ENCODE results near the gene OLIG1.

The OLIG1 gene

GRCh38 chr21:33063907-33064622 lies 5.9 kb upstream of the OLIG1 start:
- DNase-seq (ENCODE audit: low spot score) = no peak

- no peak for DNase-seq (ENCODE audit: low spot score)
Measured at GRCh38 chr21:33064623-33065390, 5.1 kb upstream of the OLIG1 start.

- no peak for DNase-seq (ENCODE audit: low spot score)
Measured at GRCh38 chr21:33067043-33067442, 2.9 kb upstream of the OLIG1 start.

- no peak for DNase-seq (ENCODE audit: low spot score)
Measured at GRCh38 chr21:33067457-33067856, 2.5 kb upstream of the OLIG1 start.

- no peak for DNase-seq (ENCODE audit: low spot score)
Measured at GRCh38 chr21:33069243-33069642, 698 bp upstream of the OLIG1 start.

GRCh38 chr21:33069645-33069993 lies 322 bp upstream of the OLIG1 start:
- no peak for DNase-seq (ENCODE audit: low spot score)

GRCh38 chr21:33070744-33070997 lies 730 bp downstream of the OLIG1 start:
- DNase-seq (ENCODE audit: low spot score) = no peak

- DNase-seq (ENCODE audit: low spot score) = no peak
Measured at GRCh38 chr21:33070998-33071769, 1.2 kb downstream of the OLIG1 start.

GRCh38 chr21:33071770-33072306 lies 1.9 kb downstream of the OLIG1 start:
- no peak for DNase-seq (ENCODE audit: low spot score)

- DNase-seq (ENCODE audit: low spot score) = no peak
Measured at GRCh38 chr21:33073636-33074035, 3.7 kb downstream of the OLIG1 start.

- DNase-seq (ENCODE audit: low spot score) = no peak
Measured at GRCh38 chr21:33075128-33075527, 5.2 kb downstream of the OLIG1 start.

- DNase-seq (ENCODE audit: low spot score) = peak; percentile 20
Measured at GRCh38 chr21:33075596-33076195, 5.8 kb downstream of the OLIG1 start.

- DNase-seq (ENCODE audit: low spot score) = no peak
Measured at GRCh38 chr21:33076600-33077329, 6.8 kb downstream of the OLIG1 start.

GRCh38 chr21:33078907-33079582 lies 9.1 kb downstream of the OLIG1 start:
- DNase-seq (ENCODE audit: low spot score) = peak; percentile 86

GRCh38 chr21:33080376-33080775 lies 10.4 kb downstream of the OLIG1 start:
- no peak for DNase-seq (ENCODE audit: low spot score)

- DNase-seq (ENCODE audit: low spot score) = no peak
Measured at GRCh38 chr21:33080776-33081175, 10.8 kb downstream of the OLIG1 start.

- no peak for DNase-seq (ENCODE audit: low spot score)
Measured at GRCh38 chr21:33088384-33088783, 18.4 kb downstream of the OLIG1 start.

GRCh38 chr21:33089395-33090119 lies 19.6 kb downstream of the OLIG1 start:
- no peak for DNase-seq (ENCODE audit: low spot score)

GRCh38 chr21:33096426-33096825 lies 26.5 kb downstream of the OLIG1 start:
- DNase-seq (ENCODE audit: low spot score) = no peak

GRCh38 chr21:33099131-33099530 lies 29.2 kb downstream of the OLIG1 start:
- no peak for DNase-seq (ENCODE audit: low spot score)
